Measurements from ENCODE around the gene BIRC7.
"Not testable (repeated sequence)": the region's sequence is repeated elsewhere in the genome, so short reads cannot be mapped to it uniquely, and the experiment has no call there.

BIRC7 gene

GRCh38 chr20:63219866-63220521 is 15.7 kb upstream of the BIRC7 start:
- Histone ChIP-seq H3K27me3 (ENCODE audit: low read depth, low read length) (no peaks in the 10 kb centered on the region), H3K4me1 (ENCODE audit: control insufficient read depth in 1 of 2, insufficient read depth in 2 of 2, low read length in 2 of 2) (peaks cover 4 to 17% of the 10 kb centered on the region in 2 donors), H3K9me3 (ENCODE audit: control insufficient read depth in 1 of 2, low read length in 2 of 2) (no peaks in the 10 kb centered on the region), H3K4me3 (ENCODE audit: low read depth in 1 of 2, low read length in 2 of 2) (no peak overlapping the region), H3K36me3 (ENCODE audit: control insufficient read depth in 1 of 2, insufficient read depth in 2 of 2, low read length in 2 of 2) (no peaks in the 10 kb centered on the region), H3K27ac (ENCODE audit: low read length) (no peak overlapping the region)

- no peak overlapping the region for H3K27ac ChIP-seq (ENCODE audit: low read length)
- H3K27me3 ChIP-seq (ENCODE audit: low read depth, low read length): no peaks in the 10 kb centered on the region
- H3K36me3 ChIP-seq (ENCODE audit: control insufficient read depth in 1 of 2, insufficient read depth in 2 of 2, low read length in 2 of 2): no peaks in the 10 kb centered on the region
- H3K4me1 ChIP-seq (ENCODE audit: control insufficient read depth in 1 of 2, insufficient read depth in 2 of 2, low read length in 2 of 2): peaks cover 4 to 14% of the 10 kb centered on the region in 2 donors
- H3K9me3 ChIP-seq (ENCODE audit: control insufficient read depth in 1 of 2, low read length in 2 of 2): no peaks in the 10 kb centered on the region
- H3K4me3 ChIP-seq (ENCODE audit: low read depth in 1 of 2, low read length in 2 of 2): no peak overlapping the region
Observed at GRCh38 chr20:63220696-63221399, 14.9 kb upstream of the BIRC7 start.

- not testable (repeated sequence) for H3K9me3 ChIP-seq (ENCODE audit: control insufficient read depth in 1 of 2, low read length in 2 of 2); H3K27ac ChIP-seq (ENCODE audit: low read length); H3K36me3 ChIP-seq (ENCODE audit: control insufficient read depth in 1 of 2, insufficient read depth in 2 of 2, low read length in 2 of 2); H3K27me3 ChIP-seq (ENCODE audit: low read depth, low read length); H3K4me3 ChIP-seq (ENCODE audit: low read depth in 1 of 2, low read length in 2 of 2)
- peaks cover 4 to 14% of the 10 kb centered on the region in 2 donors for H3K4me1 ChIP-seq (ENCODE audit: control insufficient read depth in 1 of 2, insufficient read depth in 2 of 2, low read length in 2 of 2)
Observed at GRCh38 chr20:63221400-63222053, 14.2 kb upstream of the BIRC7 start.

- no peak overlapping the region for H3K4me3 ChIP-seq (ENCODE audit: low read depth in 1 of 2, low read length in 2 of 2)
- no peaks in the 10 kb centered on the region for H3K9me3 ChIP-seq (ENCODE audit: control insufficient read depth in 1 of 2, low read length in 2 of 2)
- H3K27ac ChIP-seq (ENCODE audit: low read length): no peak overlapping the region
- H3K27me3 ChIP-seq (ENCODE audit: low read depth, low read length): no peaks in the 10 kb centered on the region
- H3K36me3 ChIP-seq (ENCODE audit: control insufficient read depth in 1 of 2, insufficient read depth in 2 of 2, low read length in 2 of 2): no peaks in the 10 kb centered on the region
- peaks cover 0 to 10% of the 10 kb centered on the region in 2 donors for H3K4me1 ChIP-seq (ENCODE audit: control insufficient read depth in 1 of 2, insufficient read depth in 2 of 2, low read length in 2 of 2)
Observed at GRCh38 chr20:63222541-63222940, 13.2 kb upstream of the BIRC7 start.

GRCh38 chr20:63223121-63223825 is 12.4 kb upstream of the BIRC7 start:
- no peak overlapping the region for H3K27ac ChIP-seq (ENCODE audit: low read length)
- no peak overlapping the region for H3K4me3 ChIP-seq (ENCODE audit: low read depth in 1 of 2, low read length in 2 of 2)
- no peaks in the 10 kb centered on the region for H3K9me3 ChIP-seq (ENCODE audit: control insufficient read depth in 1 of 2, low read length in 2 of 2)
- no peaks in the 10 kb centered on the region for H3K27me3 ChIP-seq (ENCODE audit: low read depth, low read length)
- peaks cover 0 to 10% of the 10 kb centered on the region in 2 donors for H3K4me1 ChIP-seq (ENCODE audit: control insufficient read depth in 1 of 2, insufficient read depth in 2 of 2, low read length in 2 of 2)
- no peaks in the 10 kb centered on the region for H3K36me3 ChIP-seq (ENCODE audit: control insufficient read depth in 1 of 2, insufficient read depth in 2 of 2, low read length in 2 of 2)

GRCh38 chr20:63223826-63224207 is 11.9 kb upstream of the BIRC7 start:
- no peaks in the 10 kb centered on the region for H3K27me3 ChIP-seq (ENCODE audit: low read depth, low read length)
- H3K9me3 ChIP-seq (ENCODE audit: control insufficient read depth in 1 of 2, low read length in 2 of 2): no peaks in the 10 kb centered on the region
- no peak overlapping the region for H3K27ac ChIP-seq (ENCODE audit: low read length)
- H3K4me1 ChIP-seq (ENCODE audit: control insufficient read depth in 1 of 2, insufficient read depth in 2 of 2, low read length in 2 of 2): peaks cover 0 to 10% of the 10 kb centered on the region in 2 donors
- H3K36me3 ChIP-seq (ENCODE audit: control insufficient read depth in 1 of 2, insufficient read depth in 2 of 2, low read length in 2 of 2): no peaks in the 10 kb centered on the region
- H3K4me3 ChIP-seq (ENCODE audit: low read depth in 1 of 2, low read length in 2 of 2): no peak overlapping the region

GRCh38 chr20:63224412-63225081 is 11.2 kb upstream of the BIRC7 start:
- no peak overlapping the region for H3K4me3 ChIP-seq (ENCODE audit: low read depth in 1 of 2, low read length in 2 of 2)
- no peak overlapping the region for H3K27ac ChIP-seq (ENCODE audit: low read length)
- H3K4me1 ChIP-seq (ENCODE audit: control insufficient read depth in 1 of 2, insufficient read depth in 2 of 2, low read length in 2 of 2): peaks cover 0 to 10% of the 10 kb centered on the region in 2 donors
- no peaks in the 10 kb centered on the region for H3K27me3 ChIP-seq (ENCODE audit: low read depth, low read length)
- no peaks in the 10 kb centered on the region for H3K9me3 ChIP-seq (ENCODE audit: control insufficient read depth in 1 of 2, low read length in 2 of 2)
- no peaks in the 10 kb centered on the region for H3K36me3 ChIP-seq (ENCODE audit: control insufficient read depth in 1 of 2, insufficient read depth in 2 of 2, low read length in 2 of 2)

GRCh38 chr20:63225082-63225454 is 10.6 kb upstream of the BIRC7 start:
- peaks cover 0 to 10% of the 10 kb centered on the region in 2 donors for H3K4me1 ChIP-seq (ENCODE audit: control insufficient read depth in 1 of 2, insufficient read depth in 2 of 2, low read length in 2 of 2)
- H3K4me3 ChIP-seq (ENCODE audit: low read depth in 1 of 2, low read length in 2 of 2): no peak overlapping the region
- H3K27ac ChIP-seq (ENCODE audit: low read length): no peak overlapping the region
- H3K36me3 ChIP-seq (ENCODE audit: control insufficient read depth in 1 of 2, insufficient read depth in 2 of 2, low read length in 2 of 2): no peaks in the 10 kb centered on the region
- peaks cover under 1% of the 10 kb centered on the region for H3K27me3 ChIP-seq (ENCODE audit: low read depth, low read length)
- no peaks in the 10 kb centered on the region for H3K9me3 ChIP-seq (ENCODE audit: control insufficient read depth in 1 of 2, low read length in 2 of 2)

- Histone ChIP-seq H3K9me3 (ENCODE audit: control insufficient read depth in 1 of 2, low read length in 2 of 2) (no peaks in the 10 kb centered on the region), H3K4me1 (ENCODE audit: control insufficient read depth in 1 of 2, insufficient read depth in 2 of 2, low read length in 2 of 2) (peaks cover 0 to 10% of the 10 kb centered on the region in 2 donors), H3K4me3 (ENCODE audit: low read depth in 1 of 2, low read length in 2 of 2) (no peak overlapping the region), H3K36me3 (ENCODE audit: control insufficient read depth in 1 of 2, insufficient read depth in 2 of 2, low read length in 2 of 2) (no peaks in the 10 kb centered on the region), H3K27ac (ENCODE audit: low read length) (no peak overlapping the region), H3K27me3 (ENCODE audit: low read depth, low read length) (peaks cover 6% of the 10 kb centered on the region)
Observed at GRCh38 chr20:63226042-63226943, 9.4 kb upstream of the BIRC7 start.

- Histone ChIP-seq H3K4me3 (ENCODE audit: low read depth in 1 of 2, low read length in 2 of 2) (no peak overlapping the region), H3K4me1 (ENCODE audit: control insufficient read depth in 1 of 2, insufficient read depth in 2 of 2, low read length in 2 of 2) (peaks cover 0 to 10% of the 10 kb centered on the region in 2 donors), H3K36me3 (ENCODE audit: control insufficient read depth in 1 of 2, insufficient read depth in 2 of 2, low read length in 2 of 2) (no peaks in the 10 kb centered on the region), H3K9me3 (ENCODE audit: control insufficient read depth in 1 of 2, low read length in 2 of 2) (no peaks in the 10 kb centered on the region), H3K27me3 (ENCODE audit: low read depth, low read length) (peaks cover 6% of the 10 kb centered on the region), H3K27ac (ENCODE audit: low read length) (no peak overlapping the region)
Observed at GRCh38 chr20:63227260-63227659, 8.4 kb upstream of the BIRC7 start.
